ENCODE measurements around the gene EEA1.

The EEA1 gene

GRCh38 chr12:92827836-92828431, 101.2 kb downstream of the EEA1 start:
- ChIA-PET CTCF (interaction anchor here (0.8 to 2.3 kb wide), 6 partner anchors 9 to 99 kb away, joined by 3 to 7 read pairs (median 3); no protein-coding TSS in a partner anchor), POLR2A (no interaction called here)
- DNase-seq (ENCODE audit: extremely low spot score) = peak; percentile 46
- TF ChIP-seq, protein P1, sequence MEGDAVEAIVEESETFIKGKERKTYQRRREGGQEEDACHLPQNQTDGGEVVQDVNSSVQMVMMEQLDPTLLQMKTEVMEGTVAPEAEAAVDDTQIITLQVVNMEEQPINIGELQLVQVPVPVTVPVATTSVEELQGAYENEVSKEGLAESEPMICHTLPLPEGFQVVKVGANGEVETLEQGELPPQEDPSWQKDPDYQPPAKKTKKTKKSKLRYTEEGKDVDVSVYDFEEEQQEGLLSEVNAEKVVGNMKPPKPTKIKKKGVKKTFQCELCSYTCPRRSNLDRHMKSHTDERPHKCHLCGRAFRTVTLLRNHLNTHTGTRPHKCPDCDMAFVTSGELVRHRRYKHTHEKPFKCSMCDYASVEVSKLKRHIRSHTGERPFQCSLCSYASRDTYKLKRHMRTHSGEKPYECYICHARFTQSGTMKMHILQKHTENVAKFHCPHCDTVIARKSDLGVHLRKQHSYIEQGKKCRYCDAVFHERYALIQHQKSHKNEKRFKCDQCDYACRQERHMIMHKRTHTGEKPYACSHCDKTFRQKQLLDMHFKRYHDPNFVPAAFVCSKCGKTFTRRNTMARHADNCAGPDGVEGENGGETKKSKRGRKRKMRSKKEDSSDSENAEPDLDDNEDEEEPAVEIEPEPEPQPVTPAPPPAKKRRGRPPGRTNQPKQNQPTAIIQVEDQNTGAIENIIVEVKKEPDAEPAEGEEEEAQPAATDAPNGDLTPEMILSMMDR (IDR thresholded peaks at IDR 0.05; ENCODE audit: control extremely low read depth, extremely low read depth, low read depth, missing control alignments) = peak; percentile 55

DNA sequence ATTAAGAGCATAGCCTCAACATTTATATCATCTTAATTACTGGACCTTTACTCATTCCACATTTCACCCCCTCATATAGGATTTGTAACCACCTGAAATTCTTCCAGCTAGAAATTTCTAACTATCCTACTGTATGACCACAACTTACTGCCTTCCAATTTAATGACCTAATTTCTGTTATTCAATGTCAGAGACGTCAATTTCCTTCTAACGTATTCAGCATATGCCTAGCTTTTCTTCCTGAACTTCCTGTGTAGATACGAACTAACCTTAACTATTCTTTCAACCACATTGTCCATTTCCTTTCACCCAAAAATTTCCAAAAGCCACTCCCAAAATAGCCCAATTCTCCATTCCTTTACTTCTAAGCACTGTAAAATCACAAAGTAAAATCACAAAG, 108.0 kb downstream of the EEA1 start:
- DNase-seq (ENCODE audit: extremely low spot score) = no peak
- TF ChIP-seq, protein P1 (IDR thresholded peaks at IDR 0.05; ENCODE audit: control extremely low read depth, extremely low read depth, low read depth, missing control alignments) = no peak
- POLR2A ChIA-PET = no interaction called here
- CTCF ChIA-PET = interaction anchor here (1.0 to 1.7 kb wide), 3 partner anchors 11 to 13 kb away, joined by 3 to 4 read pairs (median 3); no protein-coding TSS in a partner anchor

- TF ChIP-seq, protein P1 (IDR thresholded peaks at IDR 0.05; ENCODE audit: control extremely low read depth, extremely low read depth, low read depth, missing control alignments) = no peak
- ChIA-PET CTCF (interaction anchor here (1.1 to 2.3 kb wide), 4 partner anchors 13 to 85 kb away, joined by 3 to 7 read pairs (median 4); no protein-coding TSS in a partner anchor), POLR2A (no interaction called here)
- no peak for DNase-seq (ENCODE audit: extremely low spot score)
Measured at GRCh38 chr12:92814584-92814983, 114.5 kb downstream of the EEA1 start.

- CTCF ChIA-PET = interaction anchor here (1.3 kb wide), 1 partner anchor 14 kb away, joined by 3 read pairs; no protein-coding TSS in a partner anchor
- TF ChIP-seq, protein P1 (IDR thresholded peaks at IDR 0.05; ENCODE audit: control extremely low read depth, extremely low read depth, low read depth, missing control alignments) = no peak
- POLR2A ChIA-PET = no interaction called here
- DNase-seq (ENCODE audit: extremely low spot score) = peak; percentile 28
Measured at GRCh38 chr12:92810370-92810769, 118.7 kb downstream of the EEA1 start.

- no peak for DNase-seq (ENCODE audit: extremely low spot score)
- TF ChIP-seq, protein P1 (IDR thresholded peaks at IDR 0.05; ENCODE audit: control extremely low read depth, extremely low read depth, low read depth, missing control alignments) = no peak
- ChIA-PET POLR2A (no interaction called here), CTCF (interaction anchor here (0.7 to 1.3 kb wide), 2 partner anchors 18 to 46 kb away, joined by 3 to 4 read pairs; no protein-coding TSS in a partner anchor)
Measured at GRCh38 chr12:92803903-92804302, 125.2 kb downstream of the EEA1 start.

DNA sequence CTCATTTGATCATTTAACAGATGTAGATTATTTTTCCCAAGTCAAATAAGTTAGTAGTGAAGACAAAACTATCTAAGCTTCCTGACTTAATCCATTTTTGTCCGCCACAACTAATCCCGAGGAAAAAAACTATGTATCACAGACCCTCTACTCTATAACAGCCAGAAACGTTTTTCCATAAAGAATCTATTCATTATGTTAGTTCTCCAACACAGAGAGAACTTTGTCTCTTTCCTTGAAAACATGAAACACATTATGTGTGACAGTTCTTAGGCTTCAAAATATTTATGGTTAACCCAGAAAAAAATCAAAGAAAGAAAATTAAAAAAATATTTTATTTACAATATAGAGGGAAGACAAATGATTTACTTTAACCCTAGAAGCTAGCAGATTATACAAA, 126.2 kb downstream of the EEA1 start:
- no peak for DNase-seq (ENCODE audit: extremely low spot score)
- ChIA-PET POLR2A (no interaction called here), CTCF (interaction anchor here (1.3 kb wide), 1 partner anchor 17 kb away, joined by 4 read pairs; no protein-coding TSS in a partner anchor)
- TF ChIP-seq, protein P1 (IDR thresholded peaks at IDR 0.05; ENCODE audit: control extremely low read depth, extremely low read depth, low read depth, missing control alignments) = no peak

All from GM10248 (cell line).